ENCODE measurements around the gene WWTR1.

Gene WWTR1

DNA sequence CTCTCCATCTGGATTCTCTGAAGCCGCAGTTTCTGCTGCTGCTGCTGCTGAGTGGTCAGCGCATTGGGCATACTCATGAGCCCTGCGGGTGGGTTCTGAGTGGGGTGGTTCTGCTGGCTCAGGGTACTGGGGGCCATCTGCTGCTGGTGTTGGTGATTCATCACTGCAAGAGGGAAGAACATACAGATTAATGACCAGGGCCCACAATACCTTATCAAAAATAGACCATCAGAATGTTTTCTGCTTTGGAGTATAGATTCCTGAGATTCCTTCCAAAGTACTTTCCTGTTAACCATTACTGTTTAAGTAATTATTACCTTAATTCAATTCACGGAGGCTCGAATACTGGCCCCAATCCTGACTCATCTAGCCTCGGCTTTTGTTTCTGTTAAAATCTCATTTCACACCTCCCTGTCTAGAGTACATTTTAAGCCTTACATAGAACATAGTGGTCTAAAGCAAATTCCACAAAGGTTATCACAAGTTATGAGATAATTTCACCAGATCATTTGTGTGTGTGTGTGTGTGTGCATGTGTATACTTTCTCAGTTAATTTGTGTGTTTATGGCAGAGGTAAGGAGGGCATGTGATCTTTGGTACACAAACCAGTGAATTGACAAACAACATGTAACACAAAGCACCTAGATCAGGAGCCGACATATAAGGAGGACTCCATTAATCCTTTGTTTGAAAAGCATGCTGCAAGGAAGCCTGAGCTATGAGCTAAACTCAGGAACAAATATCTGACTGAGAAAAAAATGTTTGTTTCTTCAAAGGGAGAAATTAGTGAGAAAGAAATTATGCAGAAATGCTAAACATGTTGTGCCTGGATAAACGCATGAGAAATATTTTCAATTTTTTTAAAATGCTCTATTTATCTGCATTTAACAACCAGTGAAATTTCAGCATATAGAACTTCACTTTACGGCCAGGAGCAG is 115.2 kb downstream of the WWTR1 start:
- Histone ChIP-seq H3K36me3 (no peaks in the 10 kb centered on the region), H3K4me1 (no peaks in the 10 kb centered on the region), H3K9ac (no peak overlapping the region), H3K27me3 (no peaks in the 10 kb centered on the region), H4K20me1 (no peaks in the 10 kb centered on the region), H3K4me3 (no peak overlapping the region), H3K4me2 (no peak overlapping the region), H3K9me3 (no peaks in the 10 kb centered on the region), H3K27ac (no peak overlapping the region)
- TF ChIP-seq Cebpa-rat (IDR thresholded peaks at IDR 0.05), result no peak

DNA sequence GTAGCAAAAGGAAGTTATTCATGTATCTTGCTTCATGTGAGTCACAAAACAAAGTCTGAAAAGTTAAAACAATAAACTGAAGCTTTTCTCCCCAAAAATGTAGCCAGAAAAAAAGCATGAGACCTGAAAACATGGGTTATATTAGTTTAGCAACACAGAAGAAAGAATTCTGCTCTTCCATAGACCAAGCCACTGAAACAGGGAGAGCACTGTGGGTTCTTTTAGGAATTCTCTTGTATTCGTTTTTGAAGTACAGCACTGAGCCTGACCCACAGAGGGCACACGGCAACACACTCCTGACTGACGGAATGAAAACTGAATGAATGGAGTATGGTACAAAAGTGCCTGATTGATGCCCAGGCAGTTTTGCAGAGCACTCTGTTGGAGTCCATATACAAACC is 116.7 kb downstream of the WWTR1 start:
- Histone ChIP-seq H3K36me3 (no peaks in the 10 kb centered on the region), H3K4me3 (no peak overlapping the region), H4K20me1 (no peaks in the 10 kb centered on the region), H3K4me2 (no peak overlapping the region), H3K4me1 (no peaks in the 10 kb centered on the region), H3K9ac (no peak overlapping the region), H3K27ac (no peak overlapping the region), H3K27me3 (no peaks in the 10 kb centered on the region), H3K9me3 (no peaks in the 10 kb centered on the region)
- no peak for TF ChIP-seq Cebpa-rat (IDR thresholded peaks at IDR 0.05)

DNA sequence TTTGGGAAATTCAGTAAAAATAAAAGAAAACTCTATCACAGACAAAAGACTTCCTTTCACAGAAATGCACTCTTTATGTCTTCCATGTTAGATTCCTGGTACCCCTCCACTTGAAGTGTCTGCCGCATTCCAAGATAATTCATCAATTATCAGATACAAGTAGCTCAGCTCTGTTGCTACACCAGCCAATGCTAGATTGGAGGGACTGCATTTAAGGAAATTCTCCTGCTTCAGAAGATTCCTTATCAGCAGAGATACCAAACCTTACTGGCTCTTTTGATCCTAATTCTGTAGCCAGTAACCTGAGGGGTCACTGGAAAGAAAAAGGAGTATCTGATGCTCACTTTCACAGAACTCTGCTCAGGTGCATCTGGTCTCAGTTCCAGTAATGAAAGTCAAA is 119.5 kb downstream of the WWTR1 start:
- no peak for TF ChIP-seq Cebpa-rat (IDR thresholded peaks at IDR 0.05)
- Histone ChIP-seq H3K9me3 (no peaks in the 10 kb centered on the region), H3K27ac (no peak overlapping the region), H4K20me1 (no peaks in the 10 kb centered on the region), H3K4me2 (no peak overlapping the region), H3K36me3 (no peaks in the 10 kb centered on the region), H3K9ac (no peak overlapping the region), H3K27me3 (no peaks in the 10 kb centered on the region), H3K4me1 (no peaks in the 10 kb centered on the region), H3K4me3 (no peak overlapping the region)

DNA sequence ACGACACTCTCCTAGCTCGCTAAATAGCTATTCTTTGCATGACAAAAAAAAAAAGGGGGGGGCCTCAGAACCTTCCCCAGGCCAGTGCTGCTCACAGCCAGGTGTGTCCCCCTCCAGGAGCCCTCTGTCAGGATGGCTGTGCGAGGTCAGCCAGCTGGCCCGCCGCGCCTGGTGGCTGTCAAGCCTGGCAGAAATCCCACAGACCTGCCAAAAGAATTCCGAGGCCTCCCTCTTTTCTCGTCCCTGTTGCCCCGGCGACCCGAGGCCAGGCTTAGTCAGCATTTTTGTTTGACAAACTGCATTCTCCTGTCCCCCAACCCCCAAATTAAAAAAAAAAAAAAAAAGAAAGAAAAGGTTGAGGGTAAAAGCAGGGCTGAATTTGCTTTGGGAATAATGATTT is 121.4 kb downstream of the WWTR1 start:
- H3K4me3 ChIP-seq, result no peak overlapping the region
- no peak for TF ChIP-seq Cebpa-rat (IDR thresholded peaks at IDR 0.05)
- H3K9ac ChIP-seq, result no peak overlapping the region

DNA sequence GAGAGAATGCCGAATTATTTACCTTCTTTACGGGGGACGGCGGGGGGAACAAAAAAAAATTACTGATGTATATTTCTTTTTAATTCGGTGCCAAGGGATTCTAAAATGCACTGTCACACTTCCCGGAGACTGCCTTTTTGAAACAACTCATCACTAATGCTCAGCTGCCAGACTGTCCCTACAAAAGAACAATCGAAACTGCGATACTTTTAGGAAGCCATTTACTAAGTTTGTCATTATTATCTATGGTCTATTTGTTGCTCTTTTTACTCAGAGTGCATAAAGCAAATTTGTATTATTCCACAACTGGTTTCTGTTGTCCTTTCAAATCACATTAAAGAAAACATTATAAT is 122.5 kb downstream of the WWTR1 start:
- Histone ChIP-seq H3K4me3 (no peak overlapping the region), H3K9ac (no peak overlapping the region), H4K20me1 (no peaks in the 10 kb centered on the region), H3K4me1 (peaks cover 11% of the 10 kb centered on the region; the same call in 1 of the 2 replicates), H3K9me3 (no peaks in the 10 kb centered on the region), H3K27me3 (no peaks in the 10 kb centered on the region), H3K36me3 (no peaks in the 10 kb centered on the region), H3K27ac (no peak overlapping the region), H3K4me2 (no peak overlapping the region)
- TF ChIP-seq Cebpa-rat (IDR thresholded peaks at IDR 0.05), result no peak

More for the DNA sequence above, 121.4 kb downstream of the WWTR1 start:
- Histone ChIP-seq H3K4me1 (peaks cover 11% of the 10 kb centered on the region; the same call in 1 of the 2 replicates), H3K4me2 (no peak overlapping the region), H3K27ac (no peak overlapping the region), H3K27me3 (no peaks in the 10 kb centered on the region), H3K9me3 (no peaks in the 10 kb centered on the region), H4K20me1 (no peaks in the 10 kb centered on the region), H3K36me3 (no peaks in the 10 kb centered on the region)

DNA sequence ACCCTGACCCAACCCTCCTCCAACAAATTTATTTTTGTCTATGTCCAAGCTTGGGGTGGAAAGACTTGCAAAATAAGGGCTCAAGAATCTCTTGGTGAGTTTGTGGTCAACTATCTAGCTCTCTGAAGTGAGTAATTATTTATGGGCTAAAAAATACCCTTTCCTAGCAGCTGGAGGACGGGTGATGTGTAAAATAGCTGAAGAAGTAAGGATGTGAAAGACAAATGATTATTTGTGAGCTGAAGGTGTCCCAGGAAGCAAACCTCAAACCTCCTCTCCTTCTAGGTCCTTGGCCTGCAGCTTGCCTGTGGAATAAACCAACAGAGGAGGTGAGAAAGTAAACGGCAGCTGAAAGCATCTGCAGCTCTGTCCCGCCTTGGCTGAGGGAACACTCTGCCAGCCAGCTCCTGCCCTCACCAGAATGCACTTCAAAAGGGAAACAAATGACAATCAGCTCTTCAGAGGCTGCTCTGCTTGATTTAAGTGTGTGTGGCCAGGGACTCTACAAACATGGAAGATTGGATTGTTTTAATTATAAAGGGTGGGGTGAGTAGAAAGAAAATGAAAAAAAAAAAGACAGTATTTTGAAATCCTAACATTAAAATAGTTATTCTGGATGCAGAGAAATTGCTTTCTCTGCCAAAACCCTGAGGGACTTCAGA is 123.0 kb downstream of the WWTR1 start:
- peaks cover 11% of the 10 kb centered on the region; the same call in 1 of the 2 replicates for H3K4me1 ChIP-seq

DNA sequence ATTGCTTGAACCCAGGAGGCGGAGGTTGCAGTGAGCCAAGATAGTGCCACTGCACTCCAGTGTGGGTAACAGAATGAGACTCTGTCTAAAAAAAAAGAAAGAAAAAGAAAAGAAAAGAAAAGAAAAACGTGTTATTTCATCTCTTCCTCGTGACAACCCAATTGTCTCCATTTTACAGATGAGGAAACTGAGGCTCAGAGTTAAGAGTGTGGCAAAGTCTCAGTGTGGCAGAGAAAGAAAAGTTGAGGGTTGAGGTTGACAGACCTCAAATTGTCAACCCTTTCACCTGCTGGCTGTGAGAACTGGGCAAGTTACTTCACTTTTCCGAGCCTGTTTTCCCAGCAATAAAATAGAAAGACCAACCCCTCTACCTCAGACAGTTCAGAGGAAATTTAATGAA is 123.7 kb downstream of the WWTR1 start:
- no peak overlapping the region for H3K9ac ChIP-seq
- H3K9me3 ChIP-seq, result no peaks in the 10 kb centered on the region
- no peak overlapping the region for H3K4me3 ChIP-seq
- H3K36me3 ChIP-seq, result no peaks in the 10 kb centered on the region
- TF ChIP-seq Cebpa-rat (IDR thresholded peaks at IDR 0.05), result no peak
- peaks cover 11% of the 10 kb centered on the region; the same call in 1 of the 2 replicates for H3K4me1 ChIP-seq
- H3K4me2 ChIP-seq, result no peak overlapping the region
- H4K20me1 ChIP-seq, result no peaks in the 10 kb centered on the region
- H3K27ac ChIP-seq, result no peak overlapping the region
- no peaks in the 10 kb centered on the region for H3K27me3 ChIP-seq

More for the DNA sequence above, 123.0 kb downstream of the WWTR1 start:
- Histone ChIP-seq H4K20me1 (no peaks in the 10 kb centered on the region), H3K9ac (no peak overlapping the region), H3K36me3 (no peaks in the 10 kb centered on the region), H3K27me3 (no peaks in the 10 kb centered on the region), H3K4me2 (no peak overlapping the region), H3K4me3 (no peak overlapping the region), H3K27ac (no peak overlapping the region), H3K9me3 (no peaks in the 10 kb centered on the region)
- TF ChIP-seq Cebpa-rat (IDR thresholded peaks at IDR 0.05), result no peak

DNA sequence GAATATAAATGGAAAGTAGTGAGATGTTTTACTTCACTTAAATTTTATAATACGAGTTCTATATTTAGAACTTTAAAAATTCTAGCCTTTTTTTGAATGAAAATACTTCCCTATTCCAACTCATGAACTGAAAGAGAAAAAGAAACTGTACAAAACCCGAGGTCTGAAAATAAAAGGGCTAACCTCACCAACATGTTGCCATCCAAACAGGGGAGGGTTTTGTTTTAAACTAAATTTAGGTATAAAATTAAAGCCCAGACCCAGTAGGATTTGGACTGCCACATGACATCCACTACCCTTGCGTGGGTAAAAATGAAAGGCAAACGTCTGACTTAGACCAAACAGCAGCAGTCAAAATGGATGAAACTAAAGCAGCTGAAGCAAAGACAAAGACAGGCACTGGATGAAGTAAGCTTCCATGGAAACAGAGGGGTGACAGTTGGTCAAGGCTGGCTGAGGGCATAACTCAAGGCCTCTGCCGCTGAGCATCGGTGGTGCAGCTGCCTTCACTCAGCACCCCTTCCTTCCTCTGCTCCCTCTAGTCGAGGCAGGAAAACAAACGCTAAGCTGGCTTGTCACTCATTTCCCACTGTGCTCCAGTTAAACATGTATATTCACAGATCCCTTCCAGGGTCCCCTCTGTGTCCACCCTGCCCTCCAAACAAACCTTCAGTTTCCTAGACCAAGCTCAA is 125.2 kb downstream of the WWTR1 start:
- Histone ChIP-seq H3K27me3 (no peaks in the 10 kb centered on the region), H3K9ac (no peak overlapping the region), H3K27ac (no peak overlapping the region), H4K20me1 (no peaks in the 10 kb centered on the region), H3K4me2 (peak overlapping the region; percentile 41), H3K4me3 (no peak overlapping the region), H3K9me3 (no peaks in the 10 kb centered on the region), H3K4me1 (peaks cover 11% of the 10 kb centered on the region; the same call in 1 of the 2 replicates), H3K36me3 (no peaks in the 10 kb centered on the region)
- TF ChIP-seq Cebpa-rat (IDR thresholded peaks at IDR 0.05), result no peak

DNA sequence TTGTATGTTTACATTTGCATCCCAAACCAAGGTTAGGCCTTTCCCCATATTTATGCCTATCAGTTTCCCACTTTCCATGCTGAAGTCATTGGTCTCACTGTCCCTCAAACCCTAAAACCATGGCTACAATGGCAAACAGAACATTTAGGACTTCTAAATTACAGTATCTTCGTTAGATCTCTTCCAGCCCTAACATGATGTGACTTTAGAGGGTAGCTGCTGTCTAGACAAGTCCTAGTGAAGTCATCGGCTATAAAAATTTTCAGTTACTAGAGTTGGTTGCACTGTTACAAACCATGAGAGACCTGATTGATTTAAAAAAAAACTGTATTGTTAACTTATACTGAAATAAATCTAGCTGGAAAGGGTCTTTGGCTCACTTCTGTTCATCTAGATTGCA is 128.7 kb downstream of the WWTR1 start:
- H3K9me3 ChIP-seq, result no peaks in the 10 kb centered on the region
- no peak overlapping the region for H3K27ac ChIP-seq
- no peaks in the 10 kb centered on the region for H3K27me3 ChIP-seq
- H3K4me1 ChIP-seq, result peaks cover 11% of the 10 kb centered on the region; the same call in 1 of the 2 replicates
- no peak for TF ChIP-seq Cebpa-rat (IDR thresholded peaks at IDR 0.05)
- H4K20me1 ChIP-seq, result no peaks in the 10 kb centered on the region
- H3K4me2 ChIP-seq, result no peak overlapping the region
- H3K36me3 ChIP-seq, result no peaks in the 10 kb centered on the region
- H3K9ac ChIP-seq, result no peak overlapping the region
- no peak overlapping the region for H3K4me3 ChIP-seq

DNA sequence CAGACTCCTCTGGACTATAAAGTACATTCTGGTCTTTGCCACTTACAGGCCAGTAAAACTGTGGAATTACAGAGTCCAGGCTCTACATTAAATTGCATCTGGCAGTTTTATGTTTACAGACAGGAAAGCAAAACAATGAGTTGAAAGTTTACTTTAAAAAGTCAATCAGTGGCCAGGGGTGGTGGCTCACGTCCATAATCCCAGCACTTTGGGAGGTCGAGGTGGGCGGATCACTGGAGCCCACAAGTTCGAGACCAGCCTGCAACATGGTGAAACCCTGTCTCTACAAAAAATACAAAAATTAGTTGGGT is 129.5 kb downstream of the WWTR1 start:
- Histone ChIP-seq H4K20me1 (no peaks in the 10 kb centered on the region), H3K4me3 (no peak overlapping the region), H3K9me3 (no peaks in the 10 kb centered on the region), H3K4me2 (no peak overlapping the region), H3K9ac (no peak overlapping the region), H3K27ac (no peak overlapping the region), H3K27me3 (no peaks in the 10 kb centered on the region), H3K36me3 (no peaks in the 10 kb centered on the region), H3K4me1 (peaks cover 11% of the 10 kb centered on the region; the same call in 1 of the 2 replicates)
- no peak for TF ChIP-seq Cebpa-rat (IDR thresholded peaks at IDR 0.05)
